ENCODE measurements around the gene EPB41L2.

DNA sequence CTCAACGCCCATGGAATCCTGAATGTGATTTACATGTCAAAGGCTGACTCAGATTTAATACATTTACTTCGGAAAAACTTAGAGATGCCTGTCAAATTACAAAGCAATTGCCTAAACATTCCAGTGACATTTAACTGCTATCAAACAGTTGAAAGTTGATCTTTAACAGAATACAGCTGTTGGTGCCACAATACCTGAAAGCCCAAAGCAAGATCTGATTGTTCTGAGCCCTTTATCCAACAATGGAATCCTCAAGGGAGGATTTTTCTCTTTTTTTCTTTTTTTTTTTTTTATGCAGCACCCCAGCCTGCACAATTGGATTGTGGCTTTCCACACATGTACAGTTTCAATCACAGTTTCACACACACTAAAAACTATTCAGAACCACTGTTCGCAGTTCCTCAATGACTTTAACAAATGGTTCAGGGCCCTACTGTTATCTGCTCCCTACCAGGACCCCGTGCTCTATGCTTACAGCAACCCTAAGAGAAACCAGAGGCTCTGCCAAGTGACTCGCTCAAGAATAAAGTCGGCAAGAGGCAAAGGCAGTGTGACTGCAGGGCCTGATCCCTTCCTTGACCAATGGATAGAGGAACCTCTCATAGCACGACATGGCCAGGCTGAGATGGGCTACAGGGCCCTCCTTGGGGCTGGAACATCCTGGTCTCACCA is 33.3 kb downstream of the EPB41L2 start:
- TF ChIP-seq CTCF (IDR thresholded peaks at IDR 0.05): no peak
- TF ChIP-seq POLR2A (IDR thresholded peaks at IDR 0.05): no peak

Measured in body of pancreas (tissue), 4 donors.